NCI-H2196 treated with DMSO at 0.1 percent for 48 hours (cell line): ENCODE results near the gene GSX1.
"Not testable (repeated sequence)": the region's sequence is repeated elsewhere in the genome, so short reads cannot be mapped to it uniquely, and the experiment has no call there.

Source experiments
- DNase-seq: peaks from one replicate; lab custom pipeline; 2025; ENCODE audit not compliant: unreplicated experiment; lab: John Stamatoyannopoulos, UW

GSX1 gene

GRCh38 chr13:27792393-27793218 lies at the start of gene GSX1:
GSX1 (plus strand) TSS chr13:27792483; CDS start chr13:27792691, 208 bp downstream.
- DNase-seq: no peak

- no peak for DNase-seq
Observed at GRCh38 chr13:27744801-27745200, 47.5 kb upstream of the GSX1 start.

- DNase-seq: no peak
Observed at GRCh38 chr13:27745301-27745700, 47.0 kb upstream of the GSX1 start.

GRCh38 chr13:27748143-27748542 lies 44.1 kb upstream of the GSX1 start:
- not testable (repeated sequence) for DNase-seq

- no peak for DNase-seq
Observed at GRCh38 chr13:27751953-27752532, 40.2 kb upstream of the GSX1 start.

- no peak for DNase-seq
Observed at GRCh38 chr13:27765650-27766049, 26.6 kb upstream of the GSX1 start.

GRCh38 chr13:27770809-27771208 lies 21.5 kb upstream of the GSX1 start:
- DNase-seq: peak; percentile 2

GRCh38 chr13:27772651-27773425 lies 19.4 kb upstream of the GSX1 start:
- no peak for DNase-seq

GRCh38 chr13:27774169-27774568 lies 18.1 kb upstream of the GSX1 start:
- DNase-seq: no peak

GRCh38 chr13:27774651-27775050 lies 17.6 kb upstream of the GSX1 start:
- DNase-seq: no peak

GRCh38 chr13:27775943-27776342 lies 16.3 kb upstream of the GSX1 start:
- DNase-seq: no peak

GRCh38 chr13:27782151-27782550 lies 10.1 kb upstream of the GSX1 start:
- DNase-seq: no peak

- peak; percentile 0 for DNase-seq
Observed at GRCh38 chr13:27783111-27783510, 9.2 kb upstream of the GSX1 start.

- DNase-seq: no peak
Observed at GRCh38 chr13:27788271-27788670, 4.0 kb upstream of the GSX1 start.

GRCh38 chr13:27789153-27789494 lies 3.2 kb upstream of the GSX1 start:
- no peak for DNase-seq

GRCh38 chr13:27789495-27790303 lies 2.6 kb upstream of the GSX1 start:
- no peak for DNase-seq

- DNase-seq: no peak
Observed at GRCh38 chr13:27790523-27790922, 1.8 kb upstream of the GSX1 start.

GRCh38 chr13:27791146-27791900 lies 960 bp upstream of the GSX1 start:
- DNase-seq: no peak

GRCh38 chr13:27791901-27792392 lies 336 bp upstream of the GSX1 start:
- no peak for DNase-seq
